GM18517 (cell line): Measurements from ENCODE around the gene RPS15.
"Not testable (repeated sequence)": the region's sequence is repeated elsewhere in the genome, so short reads cannot be mapped to it uniquely, and the experiment has no call there.

Source experiments
- ATAC-seq: cut with Tn5 transposase; IDR thresholded peaks from one replicate; pipeline ENCODE4 v1.9.1; 2021; ENCODE audit warnings: mild to moderate bottlenecking, moderate library complexity; ENCODE audit not compliant: unreplicated experiment

Gene RPS15

GRCh38 chr19:1418951-1419738, 19.1 kb upstream of the RPS15 start:
- ATAC-seq, result no peak

- not testable (repeated sequence) for ATAC-seq
Measured at GRCh38 chr19:1420085-1420484, 18.1 kb upstream of the RPS15 start.

GRCh38 chr19:1420590-1420989, 17.6 kb upstream of the RPS15 start:
- ATAC-seq, result no peak

DNA sequence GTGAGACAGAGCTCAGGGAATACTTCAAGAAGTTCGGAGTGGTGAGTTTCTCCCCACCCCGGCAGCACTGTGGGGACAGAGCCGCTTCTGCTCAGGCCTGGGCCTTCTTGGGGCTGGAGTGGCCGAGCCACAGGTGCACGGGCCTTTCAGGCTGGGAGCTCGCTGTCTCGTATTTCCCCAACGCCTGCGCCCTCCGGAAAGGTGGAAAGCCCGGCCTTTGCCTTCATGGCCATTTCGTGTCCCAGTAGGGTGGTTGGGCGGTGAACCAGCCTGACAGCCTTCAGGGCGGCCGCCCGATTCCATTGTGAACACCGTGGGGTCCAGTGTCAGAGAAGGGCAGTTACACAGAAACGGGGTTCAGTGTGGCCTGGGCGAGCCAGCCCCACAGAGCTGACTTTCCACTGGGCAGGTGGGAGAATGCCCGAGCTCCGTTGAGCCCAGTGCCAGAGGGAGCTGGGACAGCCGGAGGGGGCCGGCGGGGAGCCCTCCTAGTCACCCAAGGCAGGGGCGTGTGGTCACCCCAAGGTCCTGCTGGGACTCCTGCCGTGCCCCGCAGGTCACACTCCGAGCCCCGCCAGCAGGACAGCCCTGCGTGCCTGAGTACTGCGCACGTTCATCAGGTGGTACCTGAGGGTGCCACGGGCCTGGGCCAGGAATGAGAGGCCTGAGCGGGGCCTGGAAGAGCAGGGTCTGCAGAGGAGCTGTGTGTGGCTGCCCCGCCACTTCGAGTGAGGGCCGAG, 16.8 kb upstream of the RPS15 start:
- ATAC-seq, result no peak

GRCh38 chr19:1421958-1422305, 16.3 kb upstream of the RPS15 start:
- no peak for ATAC-seq

DNA sequence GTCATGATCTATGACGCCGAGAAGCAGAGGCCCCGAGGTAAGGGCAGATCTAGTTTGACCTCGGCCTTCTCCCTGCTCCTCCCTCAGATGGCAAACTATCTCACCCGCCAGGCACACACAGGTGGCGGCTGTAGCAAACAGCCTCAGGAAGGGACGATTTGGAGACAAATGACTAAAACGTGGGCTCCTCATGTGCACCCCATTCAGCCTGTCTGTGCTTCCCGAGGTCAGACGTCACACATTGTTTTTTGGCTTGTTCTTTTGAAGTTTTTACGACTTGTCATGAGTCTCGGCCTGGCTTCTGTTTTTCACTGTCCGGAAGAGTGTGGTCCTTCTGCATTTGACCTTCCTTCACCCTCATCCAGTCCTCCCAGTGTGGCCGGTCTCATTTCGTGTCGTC, 15.8 kb upstream of the RPS15 start:
- ATAC-seq, result no peak

DNA sequence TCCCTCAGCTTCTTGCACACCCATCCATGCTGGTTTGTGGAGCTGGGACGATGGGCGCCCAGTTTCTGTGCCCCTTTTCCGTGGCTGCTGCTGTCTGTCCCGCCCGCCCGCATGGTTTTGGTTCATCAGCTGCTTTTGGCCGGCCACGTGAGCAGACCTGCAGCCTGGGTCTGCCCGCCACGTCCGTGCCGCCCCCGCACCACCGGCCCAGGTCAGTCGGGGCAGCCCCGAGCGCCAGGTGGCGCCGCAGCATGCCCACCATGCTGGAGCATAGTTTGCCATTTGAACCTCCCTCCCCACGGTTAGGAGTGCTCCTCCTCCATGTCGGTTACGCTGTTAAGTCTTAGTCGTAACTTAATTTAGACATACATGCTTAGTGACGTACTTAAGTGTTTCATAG, 15.3 kb upstream of the RPS15 start:
- ATAC-seq, result no peak

DNA sequence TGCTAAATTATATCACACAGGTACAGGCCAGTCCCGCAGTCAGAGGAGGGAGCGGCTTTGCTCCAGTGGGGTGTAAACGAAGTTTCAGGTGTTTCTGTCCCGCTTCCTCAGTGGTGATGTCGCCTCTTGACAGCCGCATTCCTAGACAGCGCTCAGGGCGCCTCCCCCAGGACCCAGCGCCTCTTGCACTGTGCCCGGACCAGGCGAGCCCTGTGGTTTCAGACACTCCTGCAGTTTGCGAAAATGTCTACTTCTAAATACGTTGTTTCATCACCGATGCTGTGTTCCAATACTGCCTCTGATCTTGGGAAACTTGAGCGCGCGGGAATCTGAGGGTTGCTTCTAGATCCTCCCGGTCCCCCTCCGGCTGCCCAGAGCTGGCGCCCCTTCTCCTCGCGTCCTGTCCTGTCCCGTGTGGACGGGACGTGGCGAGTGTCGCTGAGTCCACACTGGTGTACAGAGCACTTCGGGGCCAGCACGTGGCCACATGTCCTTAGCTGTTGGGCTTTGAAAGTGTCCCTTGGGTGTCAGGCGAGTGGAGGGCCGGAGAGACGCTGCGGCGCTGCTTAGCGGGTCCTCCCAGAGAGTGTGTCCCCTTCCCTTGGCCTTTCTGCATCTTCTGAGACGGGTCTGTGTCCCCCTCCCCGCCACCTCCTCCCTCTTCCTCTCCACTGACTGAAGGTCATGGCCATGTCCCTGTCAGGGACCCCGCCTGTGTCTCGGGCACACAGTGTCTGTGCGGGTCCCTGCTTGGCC, 14.6 kb upstream of the RPS15 start:
- no peak for ATAC-seq

DNA sequence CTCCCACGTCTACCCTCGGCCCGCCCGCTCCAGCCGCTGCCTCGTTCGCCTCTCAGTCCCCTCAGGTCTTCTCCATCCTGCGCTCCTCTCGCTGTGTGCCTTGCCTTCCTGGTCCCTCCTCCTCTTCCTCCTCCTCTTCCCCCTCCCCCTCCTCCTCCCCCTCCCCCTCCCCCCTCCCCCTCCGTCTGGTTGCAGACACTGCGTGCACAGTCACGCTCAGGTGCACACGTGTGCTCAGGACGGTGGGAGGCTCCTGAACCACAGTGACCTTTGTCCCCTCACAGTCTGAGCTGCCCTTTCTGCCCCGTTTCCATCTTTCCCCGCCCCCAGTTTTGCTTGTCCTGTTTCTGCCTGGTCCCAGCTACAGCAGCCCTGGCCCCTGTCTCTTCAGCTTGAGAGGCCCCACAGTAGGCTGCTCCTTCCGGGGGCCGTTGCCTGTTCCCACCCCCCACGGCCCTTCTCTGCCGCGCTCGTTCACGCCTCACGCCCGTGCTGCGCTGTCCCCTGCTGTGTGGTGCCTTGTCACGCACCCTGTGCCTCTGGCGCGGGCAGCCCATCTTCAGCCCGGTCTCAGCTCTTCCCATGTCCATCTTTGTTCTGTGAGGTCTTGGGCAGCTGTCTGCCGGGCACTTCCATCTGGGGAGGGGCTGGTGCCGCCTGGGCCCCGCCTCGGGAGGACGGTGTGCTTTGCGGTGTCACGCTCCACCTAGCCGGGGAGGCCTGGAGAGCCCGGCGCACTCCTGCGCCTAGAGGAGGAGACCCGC, 13.8 kb upstream of the RPS15 start:
- ATAC-seq, result no peak

GRCh38 chr19:1425102-1425837, 12.9 kb upstream of the RPS15 start:
- no peak for ATAC-seq

GRCh38 chr19:1425902-1426301, 12.3 kb upstream of the RPS15 start:
- ATAC-seq, result no peak

DNA sequence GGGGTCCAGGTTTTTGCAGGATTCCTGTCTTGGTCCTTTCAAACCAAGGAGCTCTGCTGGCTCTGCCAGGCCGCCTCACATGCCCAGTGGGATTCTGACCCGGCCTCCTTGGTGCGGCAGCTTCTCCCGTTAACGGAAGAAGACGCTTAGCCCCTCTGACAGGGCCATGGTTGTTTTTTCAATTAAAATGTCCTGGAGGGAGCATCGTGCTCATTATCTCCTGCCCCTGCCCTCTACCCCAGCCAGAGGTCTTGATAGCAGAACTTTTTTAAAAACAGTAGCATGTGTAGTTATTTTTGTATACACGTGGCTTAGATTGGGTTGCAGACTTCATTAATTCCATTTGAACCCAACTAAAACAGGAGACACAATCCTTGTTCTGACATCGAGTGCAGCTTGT, 11.5 kb upstream of the RPS15 start:
- no peak for ATAC-seq

DNA sequence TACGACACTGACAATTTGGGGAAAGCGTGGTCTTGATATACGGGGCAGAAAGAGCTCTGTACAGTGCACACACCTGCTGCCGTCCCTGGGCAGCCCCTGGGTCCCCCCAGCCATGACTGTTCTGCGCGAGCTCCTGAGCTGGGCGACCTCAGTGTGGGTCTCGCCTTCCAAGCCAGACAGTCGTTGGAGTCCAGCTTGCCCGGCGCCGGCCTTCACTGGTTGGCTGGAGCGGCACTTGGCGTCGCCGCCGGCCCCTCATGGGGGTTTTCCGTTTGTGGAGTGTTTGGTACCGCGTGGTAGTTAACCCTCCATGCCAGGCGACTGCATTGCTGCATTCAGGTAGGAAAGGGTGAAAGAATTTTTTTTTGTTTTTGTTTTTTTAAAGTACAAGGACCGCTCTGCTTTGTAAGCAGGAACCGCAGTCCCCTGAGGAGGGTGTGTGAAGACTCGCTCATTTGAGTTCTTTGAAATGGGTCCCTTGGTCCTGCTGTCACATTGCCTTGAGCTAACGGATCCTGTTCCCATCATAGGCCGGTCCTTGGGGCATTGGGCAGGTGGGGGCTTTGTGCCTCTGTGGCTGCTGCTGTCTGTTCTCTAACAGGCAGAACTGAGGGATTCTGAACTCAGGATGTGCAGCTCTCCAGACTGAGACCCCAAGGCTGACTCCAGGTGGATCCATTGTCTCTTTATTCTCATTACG, 10.8 kb upstream of the RPS15 start:
- ATAC-seq, result no peak

DNA sequence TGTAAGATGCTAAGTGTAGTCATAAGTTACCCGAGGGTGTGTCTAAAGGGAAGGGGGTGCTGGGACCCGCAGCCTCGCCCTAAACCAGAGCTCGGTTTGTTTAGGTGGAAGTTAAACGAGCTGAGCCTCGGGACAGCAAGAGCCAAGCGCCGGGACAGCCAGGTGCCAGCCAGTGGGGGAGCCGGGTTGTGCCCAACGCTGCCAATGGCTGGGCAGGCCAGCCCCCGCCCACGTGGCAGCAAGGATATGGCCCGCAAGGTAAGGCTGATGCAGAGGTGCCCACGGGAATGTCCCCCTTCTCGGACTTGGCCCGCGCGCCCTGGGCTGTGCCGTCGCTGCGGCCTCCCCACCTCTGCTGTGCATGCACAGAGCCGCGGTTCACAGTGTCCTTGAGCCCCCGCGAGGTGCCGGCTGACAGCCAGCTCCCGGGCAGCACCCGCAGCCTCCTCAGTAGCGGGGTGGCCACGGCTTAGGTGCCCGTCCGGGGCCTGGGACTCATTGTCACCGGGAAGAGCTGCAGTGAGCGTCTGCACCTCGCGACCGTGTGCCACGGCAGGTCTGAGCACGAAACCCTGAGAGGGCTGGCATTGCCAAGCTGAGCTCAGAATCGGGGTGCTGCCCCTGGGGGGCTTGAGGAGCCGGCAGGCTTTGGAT, 9.3 kb upstream of the RPS15 start:
- no peak for ATAC-seq

GRCh38 chr19:1429750-1430149, 8.4 kb upstream of the RPS15 start:
- no peak for ATAC-seq

- no peak for ATAC-seq
Measured at GRCh38 chr19:1430246-1430645, 8.0 kb upstream of the RPS15 start.

DNA sequence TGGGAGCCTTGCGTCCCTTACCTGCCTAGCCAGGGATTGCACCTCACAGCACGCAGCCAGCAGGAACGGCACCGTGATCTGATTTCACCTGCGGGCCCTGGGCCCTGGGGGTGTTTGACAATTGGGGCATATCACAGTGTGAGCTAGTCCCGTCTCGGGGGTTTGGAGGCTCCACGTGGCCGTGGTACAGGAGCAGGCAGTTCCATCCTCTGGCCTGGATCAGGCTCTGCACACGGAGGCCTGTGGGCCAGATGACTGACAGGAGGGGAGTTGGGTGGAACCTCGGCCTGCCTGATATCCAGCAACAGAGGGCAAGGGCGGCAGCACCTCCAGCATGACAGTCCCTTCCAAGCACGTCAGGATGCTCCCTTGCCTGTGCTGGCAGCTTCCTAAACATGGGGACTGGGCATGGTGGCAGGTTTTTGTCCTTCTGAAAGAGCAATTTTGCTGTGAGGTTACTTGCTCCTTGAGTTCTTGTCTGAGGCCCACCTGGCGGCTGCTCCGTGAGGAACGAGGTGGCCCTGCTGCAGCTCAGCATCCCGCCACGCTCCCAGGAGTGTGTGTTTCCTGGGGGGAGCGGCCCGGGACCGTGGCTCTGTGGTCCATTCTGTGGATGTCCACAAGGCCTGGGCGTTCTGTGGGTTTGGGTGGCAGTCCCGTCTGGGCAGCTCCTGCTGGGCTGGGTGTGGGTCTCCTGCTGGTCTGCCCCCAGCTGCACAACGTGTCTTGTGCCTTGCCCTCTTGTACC, 6.3 kb upstream of the RPS15 start:
- ATAC-seq, result no peak

GRCh38 chr19:1432507-1432887, 5.7 kb upstream of the RPS15 start:
- ATAC-seq, result no peak
